Measurements from ENCODE around the gene CCND1. TPM values are rescaled to one million over a fixed set of nuclear protein-coding genes. Genes with fewer than 3 reads are reported as not detected.

The CCND1 gene
- total and polyA plus RNA-seq, 10 donors, result 4.3 to 96.6 (median 59.0) TPM

GRCh38 chr11:69703453-69703767 lies 62.5 kb downstream of the CCND1 start:
- DNase-seq, result no peak
- Histone ChIP-seq H3K27ac (no peak overlapping the region), H3K4me1 (peaks cover 7 to 53% (median 35%) of the 10 kb centered on the region in 6 donors), H3K36me3 (no peaks in the 10 kb centered on the region), H3K9me3 (no peaks in the 10 kb centered on the region), H3K4me3 (peak overlapping the region in 2 of 8 donors; percentile 1 to 46), H3K27me3 (replicated peaks in 1 of 7) (peaks cover 5 to 96% (median 74%) of the 10 kb centered on the region in 7 donors)
- TF ChIP-seq CTCF (IDR thresholded peaks at IDR 0.05 in 8 of 11, conservative IDR thresholded peaks at IDR 0.05 in 3 of 11) (no peak), POLR2AphosphoS5 (IDR thresholded peaks at IDR 0.05) (no peak), POLR2A (IDR thresholded peaks at IDR 0.05) (no peak)
- 1 to 13% (median 5%) methylated on average over 4 to 34 of the region's 34 CpGs for WGBS, 5 donors
- intact Hi-C loops (cut with DNase I; ENCODE audit: low total_unique reads), result no loop called here

Other genes starting within 250 kb of the CCND1 start
- gene LINC01488, start 159.5 kb upstream of the CCND1 start, total RNA-seq, result not detected
- not detected for gene LINC01488, start 159.5 kb upstream of the CCND1 start, polyA plus RNA-seq
- gene LTO1, start 34.2 kb downstream of the CCND1 start, total RNA-seq, result 10 to 100 TPM; 21.0 to 41.4 (median 31.3) TPM
- 10 to 100 TPM; 17.5 to 32.3 (median 30.8) TPM for gene LTO1, start 34.2 kb downstream of the CCND1 start, polyA plus RNA-seq
- gene FGF19, start 62.9 kb downstream of the CCND1 start, total RNA-seq, result not detected
- not detected for gene FGF19, start 62.9 kb downstream of the CCND1 start, polyA plus RNA-seq
- not detected for gene FGF4, start 134.2 kb downstream of the CCND1 start, total RNA-seq
- not detected for gene FGF4, start 134.2 kb downstream of the CCND1 start, polyA plus RNA-seq
- gene FGF3, start 178.3 kb downstream of the CCND1 start, total RNA-seq, result not detected
- gene FGF3, start 178.3 kb downstream of the CCND1 start, polyA plus RNA-seq, result not detected